ENCODE results near the gene ATP5PB. TPM values are rescaled to one million over a fixed set of nuclear protein-coding genes. Genes with fewer than 3 reads are reported as not detected.

The ATP5PB gene
- total RNA-seq, 1 experiment from 2014 or later = 580 TPM

DNA sequence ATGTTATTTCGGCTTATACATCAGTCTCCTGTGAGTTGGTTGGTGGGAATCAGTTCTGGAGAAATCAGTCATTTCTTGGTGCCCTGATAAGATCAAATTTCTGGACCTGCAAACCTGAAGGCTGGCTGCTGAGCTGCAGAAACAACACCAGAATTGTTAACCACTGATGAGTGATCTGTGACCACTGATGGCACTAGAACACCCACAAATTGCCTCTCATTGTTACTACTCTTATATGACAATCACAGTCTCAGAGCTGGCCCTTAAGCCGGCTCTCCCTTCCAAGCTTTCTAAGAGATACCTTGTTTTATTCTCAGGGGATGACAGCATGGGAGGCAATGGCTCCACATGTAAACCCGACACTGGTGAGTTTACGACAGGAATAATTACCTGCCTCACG, 26.4 kb downstream of the ATP5PB start:
- DNase-seq (ENCODE audit: low spot score) = no peak

DNA sequence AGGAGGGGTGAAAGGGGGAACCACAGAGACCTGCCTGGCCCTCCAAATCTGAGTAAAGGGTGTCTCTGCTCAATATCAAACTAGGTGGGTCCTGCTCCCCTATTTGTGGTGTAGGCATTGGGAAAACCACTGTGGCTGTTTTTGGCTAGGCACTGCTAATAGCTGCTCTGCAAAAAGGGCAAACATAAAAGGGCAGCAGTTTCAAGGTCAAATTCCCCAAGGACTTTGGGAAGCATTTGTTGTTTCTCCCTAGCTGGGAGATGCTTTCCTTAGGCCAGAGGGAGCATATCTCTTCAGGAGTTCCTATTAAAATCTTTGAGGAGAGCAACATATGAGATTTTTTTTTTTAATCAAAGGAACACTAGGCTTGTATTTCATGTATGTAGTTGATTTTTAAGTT, 26.9 kb downstream of the ATP5PB start:
- no peak for DNase-seq (ENCODE audit: low spot score)

DNA sequence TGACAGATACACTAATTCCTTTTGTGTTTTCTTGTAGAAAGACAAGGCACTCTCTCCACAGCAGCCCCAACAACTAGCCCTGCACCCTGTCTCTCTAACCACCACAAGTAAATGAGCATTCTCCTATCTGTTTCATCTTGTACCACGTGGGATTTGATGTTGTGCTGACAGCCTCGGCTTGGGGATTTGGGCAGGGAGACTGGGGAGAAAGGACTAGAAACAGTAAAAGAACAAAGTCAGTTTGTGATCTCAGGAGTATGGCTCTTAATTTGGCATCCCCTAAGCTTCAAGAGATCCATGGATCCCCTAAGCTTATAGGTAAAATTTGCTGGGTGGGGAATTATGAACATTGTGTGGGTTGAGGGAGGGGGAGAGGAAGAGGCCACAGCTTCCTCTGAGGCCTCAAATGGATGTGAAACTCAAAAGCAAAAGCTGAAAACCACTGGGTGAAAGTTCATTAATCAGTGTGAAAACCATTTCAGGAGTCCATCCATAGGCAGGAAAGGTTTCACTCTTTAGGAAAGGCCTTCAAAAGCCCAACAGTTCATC, 27.6 kb downstream of the ATP5PB start:
- no peak for DNase-seq (ENCODE audit: low spot score)

DNA sequence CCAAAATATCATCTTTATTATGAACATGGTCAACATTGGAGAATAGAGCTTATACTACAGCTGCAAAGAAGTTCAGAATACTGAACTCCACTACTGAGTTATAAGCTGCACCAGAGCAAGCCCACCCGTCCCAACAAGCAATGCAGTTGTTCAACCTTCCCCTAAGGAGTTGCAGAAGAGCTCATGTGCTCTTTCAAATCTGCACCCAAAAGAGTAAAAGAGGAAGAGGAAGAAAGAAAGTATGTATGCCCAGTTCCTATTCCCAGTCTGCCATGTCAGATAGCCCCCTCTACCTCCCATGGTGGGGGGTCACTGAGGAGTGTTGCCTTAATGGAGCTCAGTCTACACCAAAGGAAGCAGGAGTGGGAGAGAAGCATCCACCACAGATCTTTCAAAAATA, 31.4 kb downstream of the ATP5PB start:
- DNase-seq (ENCODE audit: low spot score) = no peak

DNA sequence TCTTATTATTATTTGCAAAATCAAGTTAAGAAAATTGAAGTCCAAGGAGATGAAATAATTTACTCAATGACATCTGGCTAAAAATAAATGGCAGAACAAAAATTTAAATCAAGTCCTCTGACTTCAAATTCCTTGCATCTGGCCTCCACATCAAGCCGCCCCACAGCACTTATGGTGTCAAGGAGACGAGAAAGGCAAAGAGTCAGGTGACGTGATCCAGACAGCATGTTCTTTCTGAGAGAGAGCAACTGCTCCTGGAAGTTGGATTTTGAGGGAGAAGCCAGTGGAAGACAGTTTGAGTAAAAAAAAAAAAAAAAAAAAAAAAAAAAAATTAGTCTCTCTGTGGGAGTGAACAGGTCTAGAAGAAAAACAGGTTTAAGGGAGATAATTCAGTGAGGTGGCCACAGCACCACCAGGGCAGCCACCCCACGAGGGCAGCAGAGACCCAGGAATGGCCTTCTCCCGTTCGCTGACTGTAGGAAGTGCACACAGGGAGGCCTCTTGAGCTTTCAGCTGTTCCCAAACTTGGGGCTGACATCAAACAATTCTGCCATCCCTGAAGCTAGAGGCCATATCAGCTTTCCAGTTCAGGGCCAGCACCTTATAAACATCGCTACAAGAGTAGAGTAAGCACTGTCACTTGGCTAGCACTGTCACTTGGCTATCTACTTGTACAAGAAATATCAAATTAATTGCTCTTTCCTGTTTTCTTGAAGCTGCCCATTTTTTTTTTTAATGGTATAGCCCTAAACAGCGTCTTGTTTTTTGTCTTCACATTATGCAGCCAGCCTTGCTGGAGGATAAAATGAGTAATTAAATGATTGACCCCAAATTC, 32.3 kb downstream of the ATP5PB start:
- DNase-seq (ENCODE audit: low spot score) = peak; percentile 71

DNA sequence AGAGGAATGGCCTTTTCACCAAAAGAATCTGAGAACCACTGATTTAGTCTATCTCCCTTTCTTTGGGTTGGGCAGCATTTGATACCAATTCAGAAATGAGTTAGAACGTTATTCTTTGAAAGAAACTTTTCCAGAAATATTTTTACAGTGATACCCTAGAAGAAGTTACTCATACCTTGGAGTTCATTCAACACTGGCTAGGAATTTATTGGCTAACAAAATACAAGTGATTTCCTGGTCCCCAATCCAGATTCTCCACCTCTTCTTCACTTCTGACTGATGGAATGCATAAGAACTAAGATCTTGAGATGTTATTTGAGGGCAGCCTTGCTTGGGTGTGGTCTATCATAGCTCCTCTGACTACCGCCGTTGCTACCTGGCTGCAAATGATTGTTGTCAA, 33.9 kb downstream of the ATP5PB start:
- DNase-seq (ENCODE audit: low spot score) = no peak

DNA sequence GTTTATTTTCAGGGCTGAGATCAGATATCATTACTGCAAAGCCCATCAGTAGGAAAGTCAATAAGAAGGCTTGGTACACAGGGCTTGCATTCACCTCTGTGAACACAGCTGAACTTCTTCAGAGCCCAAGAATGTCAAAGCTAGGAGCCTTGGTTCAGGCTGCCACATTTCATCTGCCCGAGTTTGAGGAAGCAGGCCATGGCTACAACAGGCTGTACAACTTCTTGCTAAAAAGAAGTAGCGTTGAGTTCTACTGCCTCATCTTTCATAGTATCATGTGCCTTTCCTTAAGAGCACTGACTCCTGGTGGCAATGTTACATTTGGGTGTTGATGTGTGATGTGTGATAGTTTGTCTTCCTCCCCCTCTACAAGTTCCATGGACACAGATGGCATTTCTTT, 34.6 kb downstream of the ATP5PB start:
- no peak for DNase-seq (ENCODE audit: low spot score)

DNA sequence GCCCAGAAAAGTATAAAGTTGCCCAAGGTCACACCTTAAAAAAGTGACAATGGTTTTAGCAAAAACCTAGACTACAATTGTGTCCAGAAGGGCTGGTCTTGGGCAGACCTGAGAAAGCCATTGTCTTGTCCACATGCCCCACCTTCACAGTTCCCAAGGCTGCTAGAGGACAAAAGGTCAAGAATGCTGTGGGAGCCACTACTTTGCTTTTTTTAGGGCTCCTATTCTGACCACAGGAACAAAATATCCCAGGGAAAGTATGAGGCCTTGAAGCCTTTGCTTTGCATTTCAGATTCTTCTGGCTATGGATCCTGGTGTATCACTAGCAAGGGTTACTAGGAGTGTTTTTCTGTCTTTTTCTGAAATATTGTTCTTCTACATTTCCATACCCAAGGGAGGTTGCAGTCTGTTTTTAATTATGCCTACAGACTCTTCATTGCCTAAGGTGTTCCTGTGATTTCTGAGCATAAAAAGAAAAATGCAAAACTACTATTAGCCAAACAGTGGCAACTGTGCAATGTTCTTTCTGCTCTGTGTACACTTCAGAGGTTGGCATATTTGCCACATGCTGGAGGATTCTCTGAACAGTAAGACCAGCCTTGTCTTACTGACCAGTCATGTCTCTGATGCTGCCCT, 35.2 kb downstream of the ATP5PB start:
- no peak for DNase-seq (ENCODE audit: low spot score)

DNA sequence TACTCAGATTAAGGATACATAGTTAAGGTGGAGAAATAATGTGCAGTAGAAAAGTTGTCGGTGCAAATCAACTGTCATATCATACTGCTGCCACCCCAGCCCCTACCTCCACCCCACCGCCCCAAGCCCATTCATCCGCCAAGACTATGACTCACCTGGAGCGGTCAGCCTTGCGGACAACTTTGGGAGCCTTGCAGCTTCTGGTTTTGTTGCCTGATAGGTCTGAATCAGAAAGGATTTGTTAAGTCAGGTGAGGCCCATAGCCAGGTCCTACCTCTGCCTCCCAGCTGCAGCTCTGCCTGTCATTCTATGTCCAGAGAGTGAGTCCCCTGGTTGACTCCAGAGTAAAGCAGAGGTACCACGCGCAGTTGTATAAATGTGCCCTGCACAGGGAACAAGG, 37.2 kb downstream of the ATP5PB start:
- no peak for DNase-seq (ENCODE audit: low spot score)

DNA sequence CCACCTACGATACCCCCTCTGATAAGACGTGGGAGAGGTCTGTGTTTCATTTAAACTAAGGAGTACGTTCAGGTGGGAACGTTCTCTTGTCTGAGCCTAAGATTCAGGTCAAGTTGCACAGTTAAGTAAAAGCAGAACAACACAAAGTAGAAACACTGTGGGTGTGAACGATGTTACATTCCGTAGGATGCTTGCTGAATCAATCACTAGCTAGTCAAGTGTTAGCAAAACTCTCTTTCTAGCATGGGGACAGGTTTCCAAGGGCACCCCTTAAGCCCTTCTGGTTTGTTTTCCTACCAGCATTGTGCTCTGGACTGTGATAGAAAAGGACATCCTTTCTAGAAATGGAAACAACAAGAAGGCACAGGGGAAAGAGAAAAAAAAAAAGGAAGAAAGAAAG, 37.9 kb downstream of the ATP5PB start:
- DNase-seq (ENCODE audit: low spot score) = no peak

DNA sequence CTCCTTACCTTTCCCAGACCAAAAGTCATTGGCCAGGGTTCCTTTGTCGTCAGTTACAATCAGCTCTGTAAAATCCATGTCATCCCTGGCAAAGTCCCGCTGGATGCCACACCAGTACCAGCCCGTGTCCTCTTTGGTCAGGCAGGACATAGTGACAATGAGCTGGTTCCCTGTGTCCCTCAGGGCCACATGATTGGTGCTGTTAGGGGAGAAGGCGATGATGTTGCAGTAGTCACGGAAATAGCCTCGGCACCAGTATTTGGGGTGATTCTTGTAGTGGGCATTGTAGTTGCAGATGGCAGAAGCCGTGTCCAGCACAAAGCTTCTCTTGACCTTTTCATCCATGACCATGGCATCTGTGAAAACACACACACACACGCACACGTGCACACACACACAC, 39.4 kb downstream of the ATP5PB start:
- DNase-seq (ENCODE audit: low spot score) = no peak

DNA sequence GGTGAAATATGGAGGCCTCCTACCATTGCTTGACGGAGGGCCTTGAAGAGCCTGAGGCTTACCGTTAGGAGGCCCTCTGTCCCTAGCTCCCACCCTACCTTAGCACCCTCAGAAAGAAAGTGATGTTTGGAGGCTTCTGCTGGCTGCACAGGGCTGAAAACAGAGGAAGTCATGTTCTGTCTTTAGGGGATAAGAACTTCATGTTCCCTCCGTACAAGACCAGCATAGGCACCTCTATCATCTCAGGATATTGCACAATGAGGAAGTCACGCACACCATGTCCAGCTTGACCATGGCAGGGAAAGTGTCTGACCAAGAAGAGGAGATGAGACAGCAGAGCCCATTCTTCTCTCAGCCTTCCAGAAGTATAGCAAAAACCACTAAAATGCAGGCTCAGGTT, 40.3 kb downstream of the ATP5PB start:
- DNase-seq (ENCODE audit: low spot score) = no peak

DNA sequence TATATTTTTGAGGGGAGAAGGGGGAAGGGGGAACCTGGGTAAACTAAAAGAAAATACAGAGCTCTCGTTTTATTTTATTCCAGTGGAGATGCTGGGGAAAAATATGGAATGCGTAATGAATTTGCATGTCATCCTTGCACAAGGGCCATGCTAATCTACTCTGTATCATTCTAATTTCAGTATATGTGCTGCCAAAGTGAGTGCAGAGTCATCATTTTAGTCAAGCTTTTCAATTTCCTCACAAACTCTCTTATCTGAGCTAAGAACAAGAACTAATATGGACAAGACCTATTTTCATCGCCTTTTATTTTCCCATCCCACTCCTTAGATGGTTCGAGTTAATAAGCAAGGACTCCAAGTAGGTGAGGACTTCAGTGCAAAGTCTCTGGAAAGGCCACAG, 41.0 kb downstream of the ATP5PB start:
- no peak for DNase-seq (ENCODE audit: low spot score)

DNA sequence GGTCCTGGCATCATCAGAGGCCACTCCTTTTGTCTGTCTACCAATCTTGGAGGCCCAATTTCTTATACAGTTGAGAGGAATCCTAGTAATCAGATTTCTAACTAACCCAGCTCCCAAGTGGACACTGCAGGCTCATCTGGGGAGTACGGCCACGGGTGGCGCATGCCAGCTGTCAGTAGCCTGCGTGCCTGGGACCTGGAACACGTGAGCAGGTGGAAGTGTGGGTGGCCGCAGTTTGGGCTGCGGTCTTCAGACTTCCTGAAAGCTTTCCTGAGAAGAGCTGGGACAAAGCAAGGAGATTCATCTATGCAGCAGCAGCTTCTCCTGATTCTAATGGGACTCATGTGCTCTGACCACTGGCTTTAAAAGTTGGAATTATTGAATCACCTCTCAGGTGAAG, 41.8 kb downstream of the ATP5PB start:
- DNase-seq (ENCODE audit: low spot score) = no peak

DNA sequence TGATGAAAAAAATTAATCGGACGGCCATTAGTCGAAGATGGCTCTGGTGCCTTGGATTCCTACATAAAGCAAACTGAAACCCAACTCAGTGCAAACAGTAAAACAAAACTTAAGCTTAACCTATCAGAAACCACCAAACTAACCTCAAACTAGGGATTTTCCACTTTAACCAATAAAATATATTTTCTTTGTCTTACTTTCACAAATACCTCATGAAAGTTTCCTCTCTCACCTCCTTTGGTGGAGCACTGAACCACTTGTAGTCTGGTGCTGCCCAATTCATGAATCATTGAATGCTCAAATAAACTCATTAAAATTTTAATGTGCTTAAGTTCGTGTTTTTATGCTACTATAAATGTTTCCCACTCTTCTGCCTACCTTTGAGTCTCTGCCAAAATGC, 47.1 kb downstream of the ATP5PB start:
- DNase-seq (ENCODE audit: low spot score) = no peak

DNA sequence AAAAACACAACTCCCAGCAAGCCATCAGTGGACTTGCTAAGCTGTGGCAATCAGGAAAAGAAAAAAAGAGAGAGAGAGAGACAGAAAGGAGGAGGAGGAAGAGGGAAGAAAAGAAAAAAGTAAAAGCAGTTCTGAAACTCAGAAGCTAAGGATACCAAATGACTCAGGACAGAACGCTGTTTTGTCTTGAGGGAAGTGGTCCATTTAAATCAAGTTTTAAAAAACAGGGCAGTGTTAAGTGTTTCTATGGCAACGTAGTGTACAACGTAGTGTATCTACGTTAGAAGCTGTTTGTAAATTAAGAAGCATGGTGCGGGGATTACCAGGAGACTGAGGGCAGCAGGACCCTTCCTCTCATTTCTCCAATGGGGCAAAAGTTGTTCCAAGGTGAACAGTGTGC, 48.3 kb downstream of the ATP5PB start:
- DNase-seq (ENCODE audit: low spot score) = no peak

DNA sequence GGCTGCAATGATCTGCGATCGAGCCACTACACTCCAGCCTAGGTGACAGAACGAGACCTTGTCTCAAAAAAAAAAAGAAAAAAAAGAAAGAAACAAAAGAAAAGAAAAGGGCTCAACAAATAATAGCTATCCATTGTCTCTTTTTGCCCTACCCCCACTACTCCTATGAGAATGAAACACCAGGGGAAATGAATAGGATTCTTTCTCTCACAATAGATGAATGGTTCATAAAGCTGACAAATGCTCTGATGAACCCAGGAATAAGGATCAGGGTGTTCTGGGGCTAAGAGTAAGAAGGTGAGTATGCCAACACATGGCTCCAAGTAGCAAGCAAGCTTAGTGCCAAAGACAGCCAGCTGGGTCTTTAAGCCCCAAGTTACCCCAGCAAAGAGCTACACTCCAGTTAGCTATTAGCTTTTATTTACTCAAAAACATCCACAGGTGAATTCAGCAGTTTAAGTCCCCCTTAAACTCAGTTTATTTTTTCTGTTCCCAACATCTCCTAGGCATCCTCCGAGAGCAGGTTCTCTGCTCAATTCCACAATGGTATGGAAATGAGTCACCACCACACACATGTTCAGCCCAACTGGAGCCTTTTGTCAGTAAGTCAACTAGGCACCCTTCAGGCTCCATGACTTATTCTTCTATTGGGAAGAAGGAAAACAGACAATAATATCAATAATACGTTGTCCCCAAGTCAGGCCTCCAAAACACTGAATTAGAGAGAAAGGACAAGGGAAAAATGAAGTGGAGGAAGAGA, 49.9 kb downstream of the ATP5PB start:
- DNase-seq (ENCODE audit: low spot score) = no peak

DNA sequence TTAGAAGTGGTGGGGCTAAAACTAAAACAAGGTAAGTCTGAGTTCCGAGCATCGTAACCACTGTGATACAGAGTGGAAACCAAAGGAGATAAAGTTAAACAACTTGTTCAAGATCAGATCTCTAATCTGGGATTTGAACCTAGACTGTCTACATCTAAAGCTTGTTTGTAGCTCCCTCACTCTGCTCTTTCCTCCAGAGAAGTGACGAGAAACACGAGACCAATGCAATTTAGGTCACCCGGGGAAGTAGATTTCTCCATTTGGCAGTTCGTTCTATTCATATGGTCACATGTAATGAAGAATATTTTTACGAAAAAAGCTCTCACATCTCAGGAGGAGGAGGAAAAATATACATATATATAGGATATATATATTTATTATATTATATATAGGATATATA, 52.4 kb downstream of the ATP5PB start:
- no peak for DNase-seq (ENCODE audit: low spot score)

DNA sequence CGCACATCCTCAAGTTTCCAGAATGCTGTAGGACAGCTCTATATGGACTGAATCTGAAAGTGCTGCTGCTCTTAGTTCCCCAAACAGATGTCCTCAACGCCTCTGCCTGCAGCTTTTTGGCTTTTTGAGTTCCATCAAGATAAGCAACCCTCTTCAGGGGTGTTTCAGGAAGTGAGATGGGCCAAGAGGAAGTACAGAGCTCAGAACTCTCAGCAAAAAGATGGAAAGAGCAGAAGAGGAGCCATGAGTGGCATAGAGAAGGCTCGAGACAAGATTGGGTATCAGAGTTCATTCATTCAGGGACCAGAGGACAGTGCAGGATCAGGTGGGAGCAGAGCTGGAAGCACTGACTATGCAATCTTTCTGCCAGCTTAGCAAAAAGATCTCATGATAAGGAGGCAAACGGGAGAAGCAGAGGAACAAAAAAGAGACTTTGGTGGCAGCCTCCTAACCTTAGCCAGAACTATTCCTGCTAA, 54.4 kb downstream of the ATP5PB start, which contains the start of the genes ADORA3 and TMIGD3:
Gene ADORA3, minus strand, starts transcription at position 49 of the 476 bp plus-strand sequence. CDS start 279 bp downstream, outside the sequence.
Gene TMIGD3, minus strand, starts transcription at position 49 of the 476 bp plus-strand sequence. CDS start 279 bp downstream, outside the sequence.
- DNase-seq (ENCODE audit: low spot score) = no peak

DNA sequence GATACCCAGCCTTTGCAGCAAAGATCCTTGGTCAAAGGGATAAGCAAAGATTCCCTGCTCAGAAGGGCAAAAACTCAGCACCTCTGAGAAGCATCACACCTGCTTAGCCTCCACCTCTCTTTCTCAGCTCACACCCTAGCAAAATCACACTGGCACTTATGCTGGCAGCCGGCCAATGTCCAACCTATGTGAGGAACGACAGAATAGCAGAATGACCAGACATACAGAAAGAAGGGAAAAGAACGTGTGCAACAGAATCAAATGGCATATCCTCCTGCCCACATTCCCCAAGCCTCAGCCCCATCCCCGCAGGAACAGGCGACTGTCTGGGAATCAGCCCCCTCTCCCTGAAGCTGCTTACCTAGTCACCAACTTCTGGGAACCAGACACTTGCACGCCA, 54.8 kb downstream of the ATP5PB start:
- DNase-seq (ENCODE audit: low spot score) = no peak

DNA sequence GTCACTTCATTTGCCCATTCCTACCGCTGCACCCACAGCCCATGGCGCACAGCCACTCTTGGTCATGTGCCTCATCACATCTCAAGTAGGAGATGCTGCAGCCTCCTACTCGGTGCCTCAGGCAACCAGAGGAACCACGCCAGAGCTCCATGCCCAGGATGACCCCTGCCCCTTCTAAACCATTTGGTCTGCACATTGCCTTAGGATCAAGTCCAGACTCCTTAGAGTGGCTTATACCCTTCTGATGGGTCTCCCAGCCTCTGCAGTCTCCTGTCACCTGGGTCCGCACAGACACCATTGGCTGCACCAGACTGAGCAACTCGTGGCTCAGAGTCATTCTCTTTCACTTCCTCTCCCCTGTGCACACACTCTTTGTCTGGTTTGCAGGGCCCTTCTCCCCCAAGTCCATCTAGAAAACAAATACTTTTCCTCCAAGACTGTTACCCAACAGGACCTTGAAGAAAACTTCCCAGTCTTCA, 56.4 kb downstream of the ATP5PB start:
- no peak for DNase-seq (ENCODE audit: low spot score)

DNA sequence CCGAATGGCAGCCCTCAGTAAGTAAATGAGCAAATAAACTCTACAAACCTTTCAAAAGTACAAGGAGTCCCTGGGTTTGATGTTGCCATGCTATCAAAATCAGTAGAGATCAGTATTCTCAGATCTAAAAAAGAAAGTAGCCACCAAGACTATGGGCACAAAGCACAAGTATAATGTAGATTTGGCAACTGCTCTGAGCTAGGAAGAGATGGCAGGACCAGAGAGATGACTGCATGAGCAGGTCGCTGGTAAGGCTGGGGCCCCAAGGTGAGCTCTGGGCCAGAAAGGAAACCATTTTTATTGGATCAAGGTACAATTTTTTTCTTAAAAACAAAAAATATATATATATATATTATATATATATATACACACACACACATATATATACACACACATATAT, 57.3 kb downstream of the ATP5PB start:
- no peak for DNase-seq (ENCODE audit: low spot score)
